GM12864 (cell line): ENCODE measurements around the gene PRKAR1B.

Experiments
- DNase-seq: peaks from one replicate; pipeline ENCODE4 v3.0.0-alpha.2; 2011; ENCODE audit warnings: low read depth
- H3K4me3 ChIP-seq: 2 replicates; pipeline ENCODE4 v1.5.1; 2011; ENCODE audit warnings: mild to moderate bottlenecking, low read depth, low read length, control low read depth
- CTCF ChIP-seq: IDR thresholded peaks from 2 replicates; pipeline ENCODE4 v1.5.1; 2011; ENCODE audit warnings: low read depth, mild to moderate bottlenecking, moderate library complexity, low read length, control low read depth, inconsistent platforms; ENCODE audit errors: missing control alignments

The PRKAR1B gene

GRCh38 chr7:693280-693679 lies 33.8 kb downstream of the PRKAR1B start:
- no peak for DNase-seq
- TF ChIP-seq CTCF: no peak

GRCh38 chr7:691361-692045 lies 35.6 kb downstream of the PRKAR1B start:
- TF ChIP-seq CTCF: no peak
- no peak for DNase-seq
- H3K4me3 ChIP-seq: no peak overlapping the region

More at GRCh38 chr7:693280-693679, 33.8 kb downstream of the PRKAR1B start:
- no peak overlapping the region for H3K4me3 ChIP-seq

- H3K4me3 ChIP-seq: no peak overlapping the region
- TF ChIP-seq CTCF: no peak
- DNase-seq: no peak
Observed at GRCh38 chr7:690478-691360, 36.4 kb downstream of the PRKAR1B start.

- no peak for DNase-seq
- H3K4me3 ChIP-seq: no peak overlapping the region
- no peak for TF ChIP-seq CTCF
Observed at GRCh38 chr7:685540-685939, 41.5 kb downstream of the PRKAR1B start.

GRCh38 chr7:684416-684815 lies 42.7 kb downstream of the PRKAR1B start:
- DNase-seq: no peak
- H3K4me3 ChIP-seq: no peak overlapping the region
- no peak for TF ChIP-seq CTCF

- no peak for TF ChIP-seq CTCF
Observed at GRCh38 chr7:683526-684205, 43.4 kb downstream of the PRKAR1B start.

More at GRCh38 chr7:683526-684205, 43.4 kb downstream of the PRKAR1B start:
- DNase-seq: no peak
- no peak overlapping the region for H3K4me3 ChIP-seq
